Esophagus muscularis mucosa (tissue), 3 donors: Measurements from ENCODE around the gene CRY1.

ENCODE experiments used
- CTCF ChIP-seq, 3 experiments: fragments of 200-600 bp in 2 of 3; fragments of 450-650 bp in 1 of 3; sonication (generic) in 2 of 3; IDR thresholded peaks; one replicate each; pipeline ENCODE4 v1.5.1; 2017 to 2019; ENCODE audit warnings: antibody characterized with exemption in 3 of 3, mild to moderate bottlenecking in 2 of 3, moderate library complexity in 1 of 3
- POLR2A ChIP-seq: fragments of 450-650 bp; IDR thresholded peaks from one replicate; pipeline ENCODE4 v1.6.1; 2017; ENCODE audit warnings: antibody characterized with exemption, moderate library complexity, mild to moderate bottlenecking, low read depth
- POLR2AphosphoS5 ChIP-seq, 2 donors: sonication (generic); formaldehyde crosslinking; IDR thresholded peaks; one replicate each; pipeline ENCODE4 v1.6.1; 2017; ENCODE audit warnings: antibody characterized with exemption in 2 of 2

GRCh38 chr12:106999446-106999845 is 93.9 kb downstream of the CRY1 start:
- TF ChIP-seq CTCF (IDR thresholded peaks at IDR 0.05) = no peak
- no peak for TF ChIP-seq POLR2A
- TF ChIP-seq POLR2AphosphoS5 (IDR thresholded peaks at IDR 0.05) = no peak
